Measurements from ENCODE around the gene RIMBP3C. TPM values are rescaled to one million over a fixed set of nuclear protein-coding genes. Genes with fewer than 3 reads are reported as not detected.

RIMBP3C gene
- total RNA-seq, 120 experiments from 2014 or later: 0.10 to 1.4 (median 0.47) TPM; not detected in 35

Other genes starting within 250 kb of the RIMBP3C start
- 1 to 10 TPM in 7 of 120 experiments, under 1 TPM in 77, not detected in 36; 0.10 to 1.4 (median 0.46) TPM for gene RIMBP3B, start 167.7 kb downstream of the RIMBP3C start, total RNA-seq
- 10 to 100 TPM in 43 of 120 experiments, 1 to 10 TPM in 77; 5.5 to 16.3 (median 8.8) TPM for gene HIC2, start 134.1 kb downstream of the RIMBP3C start, total RNA-seq
- 10 to 100 TPM in 47 of 120 experiments, 1 to 10 TPM in 73; 3.5 to 19.2 (median 9.1) TPM for gene TMEM191C, start 84.1 kb downstream of the RIMBP3C start, total RNA-seq
- 10 to 100 TPM; 50.3 to 89.3 (median 74.5) TPM for gene UBE2L3, start 16.3 kb upstream of the RIMBP3C start, total RNA-seq
- gene YDJC, start 78.6 kb upstream of the RIMBP3C start, total RNA-seq: 10 to 100 TPM in 117 of 120 experiments, 1 to 10 TPM in 3; 9.3 to 19.5 (median 14.6) TPM
- gene CCDC116, start 81.3 kb upstream of the RIMBP3C start, total RNA-seq: 1 to 10 TPM in 29 of 120 experiments, under 1 TPM in 82, not detected in 9; 0.20 to 2.8 (median 0.68) TPM
- 10 to 100 TPM in 86 of 120 experiments, 1 to 10 TPM in 34; 4.9 to 43.3 (median 11.4) TPM for gene SDF2L1, start 90.8 kb upstream of the RIMBP3C start, total RNA-seq
- 10 to 100 TPM; 27.4 to 65.8 (median 42.2) TPM for gene PPIL2, start 114.6 kb upstream of the RIMBP3C start, total RNA-seq
- gene YPEL1, start 184.3 kb upstream of the RIMBP3C start, total RNA-seq: 10 to 100 TPM; 16.4 to 47.2 (median 29.4) TPM